CD4-positive, alpha-beta T cell treated with Interleukin-21 for 1 hour (primary cell): Measurements from ENCODE around the gene ARL5B.

ENCODE experiments used
- DNase-seq: peaks from one replicate; pipeline ENCODE4 v3.0.0-alpha.2; 2020

Gene ARL5B

GRCh38 chr10:18659819-18660535, 746 bp downstream of the ARL5B start:
- peak; percentile 38 for DNase-seq

DNA sequence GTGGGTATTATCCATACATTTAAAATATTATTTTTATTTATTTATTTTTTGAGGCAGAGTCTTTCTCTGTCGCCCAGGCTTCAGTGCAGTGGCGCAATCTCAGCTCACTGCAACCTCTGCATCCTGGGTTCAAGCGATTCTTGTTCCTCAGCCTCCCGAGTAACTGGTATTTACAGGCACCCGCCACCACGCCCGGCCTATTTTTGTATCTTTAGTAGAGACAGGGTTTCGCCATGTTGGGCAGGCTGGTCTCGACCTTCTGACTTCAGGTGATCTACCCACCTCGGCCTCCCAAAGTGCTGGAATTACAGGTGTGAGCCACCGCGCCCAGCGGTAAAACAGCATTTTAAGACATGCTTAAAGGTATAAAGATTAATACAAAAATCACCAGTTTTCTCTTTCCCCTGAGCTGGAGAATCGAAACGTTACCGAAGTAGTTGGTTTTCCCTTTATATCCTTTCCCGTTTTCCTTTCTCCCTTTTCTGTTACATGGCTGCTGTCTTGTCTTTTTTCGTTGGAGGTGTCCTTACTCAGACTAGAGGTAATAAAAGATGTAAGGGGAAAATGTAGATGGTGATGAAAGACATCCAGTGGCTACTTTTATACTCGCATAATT, 1.7 kb downstream of the ARL5B start:
- DNase-seq, result no peak

DNA sequence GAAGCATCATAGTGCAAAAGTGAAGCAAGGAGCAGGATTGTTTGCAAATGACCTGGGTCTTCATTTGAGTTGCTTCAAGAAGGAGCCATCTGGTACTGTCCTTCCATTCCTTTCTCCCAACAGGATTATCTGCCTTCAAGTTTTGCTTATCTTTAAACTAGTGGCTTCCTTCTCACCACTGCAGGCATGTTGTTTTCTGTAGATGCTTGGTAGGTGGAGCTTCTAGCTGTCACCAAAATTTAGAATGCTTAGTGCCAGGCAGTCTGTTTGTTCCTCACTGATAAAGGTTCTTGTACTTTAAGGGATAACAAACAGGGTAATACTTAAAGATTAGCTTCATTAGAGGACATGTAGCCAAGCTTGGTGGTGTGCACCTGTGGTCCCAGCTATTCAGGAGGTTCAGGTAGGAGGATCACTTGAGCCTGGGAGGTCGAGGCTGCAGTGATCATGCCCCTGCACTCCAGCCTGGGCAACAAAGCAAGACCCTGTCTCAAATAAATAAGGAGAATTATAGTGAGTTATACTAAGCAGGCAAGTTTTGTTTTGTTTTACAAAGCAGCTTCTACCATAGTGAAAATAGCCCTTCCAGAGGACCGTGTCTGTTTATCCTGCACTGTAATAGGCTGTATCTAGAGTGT, 5.7 kb downstream of the ARL5B start:
- no peak for DNase-seq

GRCh38 chr10:18665815-18666558, 6.8 kb downstream of the ARL5B start:
- DNase-seq, result no peak

DNA sequence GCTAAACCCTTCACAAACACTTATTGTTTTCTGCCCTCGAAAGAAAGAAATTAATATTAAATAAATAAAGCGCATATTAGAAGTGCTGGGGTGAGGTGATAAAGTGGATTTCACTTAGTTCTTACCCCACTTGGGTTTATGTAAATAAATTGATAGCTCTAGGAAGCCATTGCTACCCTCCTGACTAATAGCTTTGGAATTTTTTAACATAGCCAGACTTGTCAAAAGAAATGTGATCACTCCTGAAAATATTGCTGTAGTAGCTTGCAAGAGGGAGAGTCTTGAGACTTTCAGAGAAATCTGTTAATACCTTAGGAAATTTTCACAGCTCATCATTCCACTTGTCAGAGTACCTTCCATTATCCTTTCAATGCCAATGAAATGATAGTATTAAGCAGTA, 7.6 kb downstream of the ARL5B start:
- DNase-seq, result no peak

DNA sequence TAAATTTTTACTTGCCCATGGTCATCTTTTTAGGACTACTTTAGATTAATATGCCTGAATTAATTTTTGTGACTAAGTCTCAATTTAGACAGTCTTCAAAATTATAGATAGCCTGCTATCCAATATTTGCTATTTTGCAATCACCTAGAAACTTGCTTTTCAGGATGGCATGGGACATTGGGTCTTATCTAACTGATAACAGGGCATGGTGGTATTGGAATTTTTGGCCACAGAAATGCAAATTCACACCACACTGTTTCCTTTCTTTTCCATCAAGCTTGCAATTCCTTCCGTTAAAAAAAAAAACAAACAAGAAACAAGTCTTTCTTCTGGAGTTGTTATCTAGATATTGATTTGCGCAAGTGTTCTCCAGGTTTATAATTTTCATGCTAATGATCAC, 8.8 kb downstream of the ARL5B start:
- DNase-seq, result no peak

- no peak for DNase-seq
These were observed 16.0 kb downstream of the ARL5B start for GRCh38 chr10:18675086-18675801.

- no peak for DNase-seq
These were observed 21.5 kb downstream of the ARL5B start for GRCh38 chr10:18680754-18681153.

GRCh38 chr10:18681366-18681765, 22.1 kb downstream of the ARL5B start:
- DNase-seq, result no peak

DNA sequence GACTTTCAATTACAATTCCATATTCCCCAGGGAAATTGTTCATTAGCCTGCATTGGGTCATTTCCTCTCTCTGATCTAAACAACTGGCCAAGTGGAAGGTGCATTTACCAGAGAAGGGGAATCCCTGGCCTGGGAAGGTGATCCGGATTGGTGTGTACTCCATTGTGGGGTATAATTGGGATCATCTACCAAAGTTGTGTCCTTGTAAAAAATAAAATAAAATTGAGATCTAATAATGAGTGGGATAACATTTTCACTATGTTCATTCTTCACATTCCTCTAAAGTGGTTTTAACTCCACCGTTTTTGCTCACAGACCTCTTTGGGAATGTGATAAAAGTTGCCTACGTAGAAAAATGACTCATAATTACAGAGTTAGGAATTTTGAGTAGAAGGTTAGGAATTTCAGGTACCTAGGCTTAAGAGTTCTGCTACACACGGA, 22.8 kb downstream of the ARL5B start:
- DNase-seq, result no peak

DNA sequence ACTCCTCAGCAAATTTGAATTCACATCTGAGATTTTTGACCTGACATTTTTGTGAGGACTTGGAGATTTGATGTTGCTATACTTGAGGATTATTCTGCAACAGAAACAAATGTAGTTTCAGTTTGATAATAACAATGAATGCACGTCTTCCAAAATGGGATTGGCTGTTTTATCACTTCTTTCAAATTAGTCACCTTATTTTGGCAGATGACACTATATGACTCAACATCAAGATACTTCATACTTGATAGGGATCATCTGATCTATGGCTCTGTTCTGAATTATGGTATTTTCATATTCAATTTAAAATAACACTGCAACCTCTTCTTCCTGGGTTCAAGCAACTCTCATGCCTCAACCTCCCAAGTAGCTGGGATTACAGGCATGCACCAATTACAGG, 24.2 kb downstream of the ARL5B start:
- DNase-seq, result no peak

DNA sequence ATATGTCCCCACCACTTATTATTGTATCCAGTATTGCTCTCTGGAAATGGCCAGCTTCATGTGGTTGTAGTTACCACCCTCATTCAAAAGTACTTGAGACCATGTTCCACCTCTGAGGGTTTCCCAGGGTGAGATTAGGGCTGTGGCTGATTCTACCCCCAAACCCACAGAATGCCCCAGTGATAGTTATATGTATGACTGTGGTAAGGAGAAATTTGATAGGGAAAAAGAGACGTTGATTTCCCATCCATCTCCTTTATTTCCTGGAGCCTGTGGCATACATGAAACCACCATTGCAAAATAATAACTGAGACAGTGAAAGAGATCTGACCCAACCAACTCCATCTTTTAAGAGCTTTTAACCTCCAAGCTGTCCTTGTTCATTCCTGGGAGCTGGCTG, 25.2 kb downstream of the ARL5B start:
- DNase-seq, result no peak

DNA sequence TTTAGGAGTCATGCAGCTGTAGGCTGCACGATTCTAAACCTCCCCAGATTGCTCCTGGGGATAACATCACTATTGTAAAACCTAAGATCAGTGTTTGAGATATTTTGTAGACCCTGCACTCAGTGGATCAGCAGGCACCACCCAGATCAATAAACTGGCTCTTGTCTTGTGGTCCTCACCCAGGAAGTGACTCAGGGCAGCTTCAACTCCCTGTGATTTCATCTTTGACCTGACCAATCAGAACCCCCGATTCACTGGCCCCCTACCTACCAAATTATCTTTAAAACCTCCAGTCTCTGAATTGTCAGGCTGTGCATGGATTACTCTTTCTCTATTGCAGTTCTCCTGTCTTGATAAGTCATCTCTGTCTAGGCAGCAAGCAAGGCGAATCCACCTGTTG, 25.7 kb downstream of the ARL5B start:
- DNase-seq, result no peak

- DNase-seq, result no peak
These were observed 26.3 kb downstream of the ARL5B start for GRCh38 chr10:18685555-18685954.

GRCh38 chr10:18687195-18687594, 28.0 kb downstream of the ARL5B start:
- DNase-seq, result no peak

DNA sequence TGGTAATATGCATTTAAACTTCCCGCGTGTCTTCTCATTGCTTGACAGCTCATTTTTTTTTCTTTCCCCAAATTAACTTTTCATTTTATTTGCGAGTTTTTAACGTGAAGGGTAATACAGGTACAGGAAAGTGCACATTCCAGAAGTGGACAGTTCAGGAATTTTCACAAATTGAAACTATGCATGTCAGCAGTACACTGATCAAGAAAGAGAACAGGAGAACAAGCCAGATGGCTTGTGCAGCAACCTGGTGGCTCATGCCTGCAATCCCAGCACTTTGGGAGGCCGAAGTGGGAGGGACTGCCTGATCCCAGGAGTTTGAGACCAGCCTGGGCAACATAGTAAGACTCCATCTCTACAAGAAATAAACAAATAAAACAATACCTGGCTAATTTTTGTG, 28.5 kb downstream of the ARL5B start:
- DNase-seq, result no peak

DNA sequence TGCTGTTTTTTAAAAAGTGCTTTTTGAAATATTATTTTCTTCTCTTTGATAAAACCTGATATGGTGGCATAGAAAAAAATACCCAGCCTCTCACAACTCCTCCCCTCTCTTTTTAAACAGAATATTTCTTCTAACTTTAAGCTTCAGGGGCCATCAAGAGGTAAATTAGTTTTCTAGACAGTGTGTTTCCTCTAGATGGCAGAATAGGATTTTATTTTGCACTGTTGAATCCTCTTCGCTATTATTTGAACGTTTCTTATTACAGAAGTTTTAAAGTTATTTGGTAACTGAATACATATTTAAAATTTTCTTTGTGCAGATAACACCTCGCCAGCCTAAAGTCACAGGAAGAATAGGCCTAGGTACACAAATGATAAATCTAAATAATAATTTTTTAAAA, 30.3 kb downstream of the ARL5B start:
- no peak for DNase-seq

- DNase-seq, result no peak
These were observed 31.3 kb downstream of the ARL5B start for GRCh38 chr10:18690541-18690940.

- DNase-seq, result no peak
These were observed 40.9 kb downstream of the ARL5B start for GRCh38 chr10:18699849-18700840.

DNA sequence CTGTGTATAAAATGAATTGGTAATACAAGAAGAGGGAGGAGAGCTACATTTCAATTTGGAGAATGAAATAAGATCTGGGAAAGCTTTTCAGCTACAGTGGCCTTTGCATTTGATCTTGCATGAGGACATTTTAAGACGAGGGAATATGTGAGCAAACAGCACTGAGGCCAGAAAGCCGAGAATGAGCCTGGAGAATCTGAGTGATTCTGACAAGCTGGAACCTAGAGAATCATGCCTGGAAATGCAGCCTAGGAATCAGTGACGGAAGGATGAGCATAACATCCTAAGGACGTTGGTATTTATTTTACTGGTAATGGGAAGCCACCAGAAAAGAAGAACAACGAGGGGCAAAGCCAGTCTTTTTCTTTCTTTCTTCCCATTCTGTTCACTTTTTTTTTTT, 44.3 kb downstream of the ARL5B start:
- no peak for DNase-seq

DNA sequence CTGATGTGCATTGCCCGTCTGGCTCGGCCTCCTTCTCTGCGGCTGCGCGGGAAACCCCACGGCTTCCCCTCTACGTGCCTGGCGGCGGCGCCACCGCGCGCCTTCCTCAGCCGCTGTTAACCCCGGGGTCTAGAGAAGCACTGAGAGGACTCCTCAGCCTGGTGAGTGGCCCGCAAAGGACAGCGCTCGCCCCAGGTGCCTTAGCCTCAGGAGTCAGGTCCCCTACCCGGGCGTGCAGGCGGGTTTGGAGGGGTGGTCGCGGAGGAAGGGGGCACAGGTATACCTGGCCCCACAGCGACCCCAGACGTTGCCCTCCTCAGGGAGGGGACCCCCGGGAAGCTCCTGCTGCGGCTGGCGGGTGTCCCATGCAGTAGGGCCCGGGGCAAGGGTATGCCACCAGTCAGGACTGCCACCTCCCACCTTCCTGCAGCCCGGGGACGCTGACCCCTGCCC, 51.0 kb downstream of the ARL5B start:
- no peak for DNase-seq

DNA sequence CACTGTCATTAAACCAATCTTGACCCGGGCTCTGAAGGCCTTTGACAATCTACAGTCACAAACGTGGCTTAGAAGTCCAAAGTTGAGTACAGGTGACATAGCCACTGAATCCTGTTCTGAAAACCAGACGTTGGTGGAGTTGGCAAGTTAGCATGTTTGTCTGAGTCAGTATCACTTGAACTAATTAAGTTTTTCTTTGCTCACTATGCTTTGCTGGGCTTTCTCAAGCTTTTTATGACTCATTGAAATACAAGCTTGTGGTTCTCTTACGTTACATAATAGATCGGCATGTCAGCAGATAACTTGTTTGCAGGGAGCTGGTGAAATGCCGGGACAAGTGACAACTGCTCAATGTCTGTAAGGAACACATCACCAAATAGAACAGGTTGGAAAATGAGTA, 53.8 kb downstream of the ARL5B start:
- DNase-seq, result no peak
